Tibial artery (tissue), 4 donors: Measurements from ENCODE around the gene MAST3.

Experiments used
- DNase-seq, 2 donors: peaks; one replicate each; pipeline ENCODE4 v3.0.0-alpha.2; 2019
- H3K27ac ChIP-seq, 2 donors: fragments of 200-600 bp; sonication (generic) in 1 of 2; 1 replicate in 1 of 2; 2 replicates in 1 of 2; pipeline ENCODE4 v1.5.1; 2018 to 2019; ENCODE audit warnings: mild to moderate bottlenecking in 1 of 2
- H3K27me3 ChIP-seq, 2 donors: fragments of 200-600 bp; sonication (generic) in 1 of 2; one replicate each; pipeline versions ENCODE4 v1.5.1 to v1.6.0; 2016 to 2019
- H3K36me3 ChIP-seq, 3 donors: fragments of 200-600 bp; sonication (generic) in 2 of 3; one replicate each; pipeline ENCODE4 v1.5.1; 2016 to 2019; ENCODE audit warnings: mild to moderate bottlenecking in 2 of 3
- H3K4me1 ChIP-seq, 4 donors: fragments of 200-600 bp; sonication (generic) in 2 of 4; 1 replicate in 3 of 4; 2 replicates in 1 of 4; pipeline ENCODE4 v1.5.1; 2016 to 2019
- H3K4me3 ChIP-seq, 2 donors: fragments of 200-600 bp; sonication (generic) in 1 of 2; 1 replicate in 1 of 2; 2 replicates in 1 of 2; pipeline ENCODE4 v1.5.1; 2018 to 2019; ENCODE audit warnings: mild to moderate bottlenecking in 2 of 2
- H3K9me3 ChIP-seq, 3 donors: fragments of 200-600 bp; sonication (generic) in 1 of 3; one replicate each; pipeline ENCODE4 v1.5.1; 2016 to 2019
- intact Hi-C: fragments of 100-400 bp; cut with DNase I; formaldehyde crosslinking; loops from one replicate; pipeline ENCODE4 v1.15.0; 2023; ENCODE audit warnings: low total_unique reads
- TF ChIP-seq, protein P1 (sequence below), 2 experiments: fragments of 200-600 bp in 1 of 2; fragments of 450-650 bp in 1 of 2; IDR thresholded peaks; one replicate each; pipeline ENCODE4 v1.5.1; 2017 to 2019; ENCODE audit warnings: antibody characterized with exemption in 2 of 2, mild to moderate bottlenecking in 1 of 2, moderate library complexity in 1 of 2

The MAST3 gene

DNA sequence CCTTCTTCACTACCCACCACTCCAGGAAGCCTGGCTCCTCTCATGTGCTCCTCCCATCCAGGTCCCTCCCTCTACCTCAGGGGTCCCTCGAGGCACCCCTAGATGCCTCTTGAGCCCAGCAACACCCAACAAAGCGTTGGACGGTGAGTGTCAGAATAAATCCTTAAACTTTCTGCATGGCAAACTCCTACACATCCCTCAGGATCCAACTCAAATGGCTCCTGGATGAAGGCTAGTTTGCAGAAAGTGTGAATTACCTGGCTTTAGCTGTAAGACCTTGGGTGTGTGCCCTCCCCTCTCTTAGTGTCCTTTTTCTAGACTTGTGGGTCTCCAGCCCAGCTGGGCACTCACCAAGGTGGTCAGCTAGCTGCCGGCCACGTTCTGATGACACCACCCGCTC is 100.8 kb downstream of the MAST3 start:
- intact Hi-C loops = loop anchor here (5.0 kb wide), 1 partner anchor 1831 kb away; no protein-coding TSS in a partner anchor
- Histone ChIP-seq H3K4me3 (no peak overlapping the region), H3K4me1 (peaks cover 0 to 26% (median 23%) of the 10 kb centered on the region in 4 donors), H3K9me3 (no peaks in the 10 kb centered on the region), H3K27me3 (no peaks in the 10 kb centered on the region), H3K27ac (no peak overlapping the region), H3K36me3 (peaks cover 0 to 50% (median 33%) of the 10 kb centered on the region in 3 donors)
- TF ChIP-seq, protein P1, sequence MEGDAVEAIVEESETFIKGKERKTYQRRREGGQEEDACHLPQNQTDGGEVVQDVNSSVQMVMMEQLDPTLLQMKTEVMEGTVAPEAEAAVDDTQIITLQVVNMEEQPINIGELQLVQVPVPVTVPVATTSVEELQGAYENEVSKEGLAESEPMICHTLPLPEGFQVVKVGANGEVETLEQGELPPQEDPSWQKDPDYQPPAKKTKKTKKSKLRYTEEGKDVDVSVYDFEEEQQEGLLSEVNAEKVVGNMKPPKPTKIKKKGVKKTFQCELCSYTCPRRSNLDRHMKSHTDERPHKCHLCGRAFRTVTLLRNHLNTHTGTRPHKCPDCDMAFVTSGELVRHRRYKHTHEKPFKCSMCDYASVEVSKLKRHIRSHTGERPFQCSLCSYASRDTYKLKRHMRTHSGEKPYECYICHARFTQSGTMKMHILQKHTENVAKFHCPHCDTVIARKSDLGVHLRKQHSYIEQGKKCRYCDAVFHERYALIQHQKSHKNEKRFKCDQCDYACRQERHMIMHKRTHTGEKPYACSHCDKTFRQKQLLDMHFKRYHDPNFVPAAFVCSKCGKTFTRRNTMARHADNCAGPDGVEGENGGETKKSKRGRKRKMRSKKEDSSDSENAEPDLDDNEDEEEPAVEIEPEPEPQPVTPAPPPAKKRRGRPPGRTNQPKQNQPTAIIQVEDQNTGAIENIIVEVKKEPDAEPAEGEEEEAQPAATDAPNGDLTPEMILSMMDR (IDR thresholded peaks at IDR 0.05) = no peak
- DNase-seq = no peak
